HG03060 (cell line): ENCODE data around the gene TUBGCP6.
"Not testable (repeated sequence)": the region's sequence is repeated elsewhere in the genome, so short reads cannot be mapped to it uniquely, and the experiment has no call there.

Experiments used
- ATAC-seq: cut with Tn5 transposase; IDR thresholded peaks from one replicate; pipeline ENCODE4 v1.9.1; 2021; ENCODE audit warnings: low read depth, moderate number of reproducible peaks; ENCODE audit not compliant: unreplicated experiment

The TUBGCP6 gene

DNA sequence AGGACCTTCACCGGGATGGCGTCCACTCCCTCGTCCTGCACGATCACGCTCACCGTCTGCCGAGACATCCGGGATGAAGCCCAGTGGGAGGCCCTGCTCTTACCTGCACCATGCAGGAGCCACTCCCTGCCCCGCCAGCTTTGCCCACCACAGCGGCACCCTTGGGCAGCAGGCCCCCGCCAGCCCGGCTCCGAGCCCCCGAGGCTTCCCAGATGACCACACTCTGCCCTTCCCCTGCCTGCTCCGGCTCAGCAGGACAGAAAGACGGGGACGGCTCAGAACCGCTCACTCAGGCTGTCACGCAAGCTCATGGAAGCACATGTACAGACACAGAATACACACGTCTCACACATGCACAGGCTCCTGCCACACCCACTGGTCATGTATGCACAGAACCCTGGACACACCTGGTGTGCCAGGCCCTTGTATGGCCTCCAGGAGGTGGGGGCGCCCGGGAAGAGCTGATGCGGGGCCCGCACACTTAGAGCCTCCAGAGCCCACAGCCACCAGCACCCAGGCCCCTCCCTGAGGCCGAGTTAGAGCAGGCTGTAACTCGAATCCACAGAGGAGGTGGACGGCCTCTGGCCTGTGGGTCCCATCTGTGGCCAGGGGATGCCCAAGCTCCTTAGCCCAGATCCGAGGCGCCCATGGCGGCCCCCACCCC is 34.3 kb upstream of the TUBGCP6 start:
- no peak for ATAC-seq

GRCh38 chr22:50278461-50278860 is 33.6 kb upstream of the TUBGCP6 start:
- ATAC-seq, result no peak

DNA sequence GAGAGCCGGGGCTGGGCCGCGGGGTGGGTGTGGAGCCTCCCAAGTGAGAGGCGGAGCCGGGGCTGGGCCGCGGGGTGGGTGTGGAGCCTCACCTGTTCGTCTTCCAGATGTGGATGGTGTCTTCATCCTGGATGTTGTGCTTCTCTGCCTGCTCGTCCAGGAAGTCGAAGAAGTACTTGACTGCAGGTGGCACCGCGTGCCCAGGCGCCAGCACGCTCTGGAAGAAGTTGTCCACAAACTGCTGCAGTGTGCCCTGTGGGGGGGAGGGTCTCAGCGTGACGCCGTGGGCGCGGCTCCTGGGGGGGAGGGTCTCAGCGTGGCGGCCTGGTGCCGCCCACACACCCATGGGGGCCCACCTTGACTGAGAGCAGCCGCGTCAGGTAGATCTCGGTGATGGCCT is 32.9 kb upstream of the TUBGCP6 start:
- no peak for ATAC-seq

- no peak for ATAC-seq
Observed at GRCh38 chr22:50276143-50276542, 31.3 kb upstream of the TUBGCP6 start.

DNA sequence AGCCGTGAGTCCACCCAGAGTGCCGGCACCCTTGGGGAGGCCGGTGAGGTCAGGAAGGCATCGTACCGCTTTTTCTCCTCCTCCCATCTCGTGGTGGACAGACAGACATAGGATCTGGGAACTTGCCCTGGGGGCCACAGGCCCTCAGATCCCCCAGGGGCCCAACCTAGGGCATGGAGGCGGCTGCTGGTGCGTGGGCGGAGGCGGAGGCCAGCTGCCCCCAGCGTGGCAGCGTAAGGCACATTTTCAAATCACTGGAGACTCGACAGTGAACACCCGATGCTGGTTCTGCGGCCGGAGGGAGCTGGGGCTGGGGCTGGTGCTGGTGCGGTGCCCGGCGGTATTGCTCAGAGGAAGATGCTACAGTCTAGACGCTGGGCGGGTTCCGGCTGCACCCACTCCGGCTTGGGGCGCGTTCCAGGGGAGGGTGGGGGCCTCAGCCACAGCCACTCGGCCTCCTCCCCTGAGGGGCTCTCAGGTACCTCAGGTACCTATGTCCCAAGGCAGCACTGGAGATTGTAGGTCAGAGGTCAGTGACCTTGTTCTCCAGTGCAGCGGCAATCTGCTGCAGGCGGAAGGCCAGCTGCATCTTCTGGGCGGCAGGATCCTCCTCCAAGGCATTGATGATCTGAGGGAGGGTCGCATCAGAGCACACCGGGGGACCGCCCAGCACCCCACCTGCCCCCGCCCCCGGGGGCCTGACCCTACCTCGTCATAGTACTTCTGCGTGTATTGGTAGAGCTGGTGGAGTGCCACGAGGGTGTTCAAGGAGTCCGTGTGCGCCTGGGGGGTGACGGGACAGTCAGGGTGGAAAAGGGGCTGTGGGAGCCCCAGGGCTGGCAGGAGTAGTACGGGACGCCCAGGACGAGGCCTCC is 30.6 kb upstream of the TUBGCP6 start:
- ATAC-seq, result no peak

- ATAC-seq, result no peak
Observed at GRCh38 chr22:50274771-50275170, 29.9 kb upstream of the TUBGCP6 start.

GRCh38 chr22:50274311-50274710 is 29.5 kb upstream of the TUBGCP6 start:
- ATAC-seq, result no peak

GRCh38 chr22:50273781-50274180 is 29.0 kb upstream of the TUBGCP6 start:
- ATAC-seq, result not testable (repeated sequence)

- not testable (repeated sequence) for ATAC-seq
Observed at GRCh38 chr22:50273352-50273751, 28.5 kb upstream of the TUBGCP6 start.

GRCh38 chr22:50272044-50272802 is 27.4 kb upstream of the TUBGCP6 start:
- ATAC-seq, result no peak

DNA sequence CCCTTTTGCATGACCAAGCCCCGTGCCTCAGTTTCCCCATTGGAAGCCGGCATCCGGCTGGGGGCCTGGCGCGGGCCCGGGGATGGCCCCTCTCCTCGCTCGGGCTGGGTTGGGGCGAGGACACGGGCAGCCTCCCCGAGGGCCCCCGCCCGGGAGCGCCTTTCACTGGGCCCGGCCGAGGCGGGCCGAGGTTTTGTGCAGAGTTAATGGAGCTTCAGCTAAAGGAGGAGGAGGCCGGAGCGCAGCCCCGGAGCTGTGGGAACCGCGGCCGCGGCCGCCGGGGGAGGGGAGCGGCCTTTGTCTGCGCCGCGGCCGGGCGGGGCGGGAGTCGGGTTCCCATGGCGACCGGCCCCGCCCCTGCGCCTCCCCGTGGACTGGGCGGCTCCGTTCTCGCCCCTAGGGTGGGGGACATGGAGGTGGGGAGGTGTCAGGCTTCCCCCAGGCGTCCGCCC is 26.7 kb upstream of the TUBGCP6 start:
- no peak for ATAC-seq

DNA sequence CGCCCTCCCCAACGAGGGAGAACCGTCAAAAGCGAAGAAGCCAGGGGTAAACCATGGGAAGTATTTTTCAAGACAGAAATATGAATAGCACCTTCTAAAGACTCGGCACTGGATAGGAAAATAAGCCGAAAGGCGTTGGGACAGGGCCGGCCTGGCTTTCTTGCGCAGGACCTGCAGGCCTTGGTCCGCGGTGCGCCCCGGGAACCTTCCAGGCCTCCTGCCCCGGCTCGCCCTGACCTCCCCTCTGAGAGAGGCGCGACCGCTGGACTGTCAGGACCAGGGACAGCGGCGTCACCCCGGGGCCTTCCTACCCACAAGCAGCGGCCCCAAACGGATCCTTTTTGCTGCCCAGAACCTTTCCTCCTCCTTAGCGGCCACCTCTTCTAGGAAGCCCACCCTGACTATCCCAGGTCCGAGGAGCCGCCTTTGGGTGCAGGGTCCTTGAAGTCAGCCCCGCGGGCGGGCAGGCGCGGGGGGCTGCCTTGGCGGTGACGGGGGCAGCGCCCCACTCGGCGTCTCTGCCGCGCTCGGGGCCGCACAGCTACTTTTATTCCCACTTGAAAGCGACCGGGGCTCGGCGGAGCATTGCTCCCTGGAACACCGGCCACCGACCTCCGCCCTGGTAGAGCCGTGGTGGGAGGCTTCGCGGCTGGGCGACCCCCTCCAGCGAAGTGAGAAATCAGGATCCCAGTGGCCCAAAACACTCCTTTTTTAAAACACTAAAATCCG is 26.0 kb upstream of the TUBGCP6 start:
- no peak for ATAC-seq

GRCh38 chr22:50269970-50270665 is 25.3 kb upstream of the TUBGCP6 start, which contains the start of gene MAPK11:
TSS of gene MAPK11 (minus strand) at chr22:50270380. CDS start at chr22:50270292, 88 bp downstream.
- no peak for ATAC-seq

- ATAC-seq, result no peak
Observed at GRCh38 chr22:50269573-50269969, 24.7 kb upstream of the TUBGCP6 start.

DNA sequence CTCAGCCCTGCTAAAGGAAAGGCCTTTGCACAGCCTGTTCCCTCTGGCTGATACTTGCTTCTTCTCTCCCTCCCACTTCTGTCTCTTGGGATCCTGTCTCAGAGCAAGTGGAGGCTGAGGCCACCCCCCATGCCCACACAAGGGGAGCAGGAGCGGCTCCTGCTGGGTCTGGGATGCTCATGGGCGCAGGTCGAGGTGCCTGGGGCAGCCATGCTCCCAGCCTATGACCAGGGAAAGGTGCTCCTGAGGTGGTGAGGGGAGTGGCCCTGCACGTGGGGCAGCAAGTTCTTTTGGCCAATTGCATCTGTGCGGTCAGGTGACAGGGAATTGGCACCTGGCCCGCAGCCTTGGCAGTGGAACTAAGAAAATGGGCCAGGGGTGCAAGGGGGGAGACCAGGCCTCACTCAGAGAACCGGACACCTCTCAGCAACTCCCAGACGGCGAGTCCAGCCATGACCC is 23.9 kb upstream of the TUBGCP6 start:
- ATAC-seq, result no peak

DNA sequence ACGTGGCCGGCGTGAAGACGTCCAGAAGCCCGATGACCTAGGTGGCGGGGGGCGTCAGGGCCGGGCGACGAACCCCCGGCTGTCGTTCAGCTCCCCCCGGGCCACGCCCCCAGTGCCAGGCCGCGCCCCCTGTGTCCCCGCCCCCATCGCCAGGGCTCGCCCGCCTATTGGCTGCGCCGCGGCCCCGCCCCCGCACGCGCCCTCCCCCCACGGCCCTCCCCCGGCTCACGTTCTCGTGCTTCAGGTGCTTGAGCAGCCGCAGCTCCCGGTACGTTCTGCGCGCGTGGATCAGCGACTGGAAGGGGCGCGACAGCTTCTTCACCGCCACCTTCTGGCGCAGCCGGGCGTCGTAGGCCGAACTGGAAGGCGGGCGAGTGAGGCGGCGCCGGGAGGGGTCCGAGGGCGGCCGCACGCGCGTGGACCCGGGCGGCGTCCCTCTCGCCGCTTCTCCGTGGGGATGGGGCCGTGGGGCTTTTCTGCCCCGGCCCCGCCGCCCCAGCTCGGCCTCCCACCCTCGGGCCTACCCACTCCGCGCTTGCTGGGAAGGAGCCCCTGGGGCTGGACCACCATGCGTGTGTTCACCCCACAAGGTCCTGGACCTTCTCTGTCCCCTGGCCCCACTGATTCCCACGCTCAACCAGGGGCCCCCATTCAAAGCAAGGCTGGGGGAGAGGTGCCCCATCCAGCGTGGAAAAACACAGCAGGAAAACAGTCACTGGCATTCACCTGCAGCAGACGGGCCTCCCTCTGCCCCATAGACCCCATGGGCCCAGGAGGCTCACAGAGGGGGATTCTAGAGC is 23.0 kb upstream of the TUBGCP6 start:
- ATAC-seq, result no peak

DNA sequence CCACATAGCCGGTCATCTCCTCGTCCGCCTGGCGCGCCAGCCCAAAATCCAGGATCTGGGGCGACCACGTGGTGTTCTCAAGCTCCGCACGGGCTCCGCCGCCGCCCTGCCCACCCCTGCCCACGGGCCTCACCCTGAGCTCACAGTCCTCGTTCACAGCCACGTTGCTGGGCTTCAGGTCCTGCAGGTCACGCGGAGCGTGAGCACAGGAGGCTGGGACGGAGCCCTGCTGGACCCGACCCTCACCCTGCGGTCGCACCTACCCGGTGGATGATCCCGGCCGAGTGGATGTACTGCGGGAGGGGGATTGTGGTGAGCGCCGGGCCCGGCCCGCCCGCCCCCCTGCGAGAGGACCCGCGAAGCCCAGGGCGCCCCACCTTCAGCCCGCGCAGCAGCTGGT is 22.2 kb upstream of the TUBGCP6 start:
- no peak for ATAC-seq

DNA sequence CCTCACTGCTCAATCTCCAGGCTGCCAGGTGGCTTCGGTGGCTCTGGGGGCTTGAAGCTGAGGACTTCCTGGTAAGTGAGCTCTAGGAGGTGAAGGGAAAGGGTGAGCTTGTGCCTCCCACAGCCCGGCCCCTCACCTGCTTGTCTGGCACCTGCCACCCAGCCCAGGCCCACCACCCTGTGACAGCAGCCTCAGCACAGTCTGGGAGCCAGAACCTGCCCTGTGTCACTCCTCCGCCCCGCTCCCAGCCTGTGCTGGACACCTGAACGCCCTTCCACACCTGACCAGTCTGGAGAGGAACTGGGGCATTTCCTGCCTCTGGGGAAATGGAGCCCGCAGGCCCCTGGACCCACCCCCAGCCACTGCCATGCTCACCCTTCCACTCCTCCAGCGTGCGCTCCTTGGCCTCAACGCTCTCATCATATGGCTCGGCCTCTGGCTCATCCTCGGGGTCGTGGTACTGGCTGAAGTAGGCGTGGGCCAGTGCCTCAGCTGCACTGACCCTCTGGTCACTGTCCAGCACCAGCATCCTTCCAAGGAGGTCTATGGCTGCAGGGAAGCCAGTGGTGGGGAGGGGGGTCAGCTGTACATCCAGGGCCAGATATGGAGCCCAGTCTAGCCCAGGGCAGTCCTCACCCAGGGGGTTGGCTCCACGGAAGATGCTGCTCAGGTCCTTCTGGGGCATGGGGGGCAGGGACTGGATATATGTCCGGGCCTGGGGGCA is 20.3 kb upstream of the TUBGCP6 start:
- ATAC-seq, result no peak
